ENCODE results near the gene CDCA8. TPM values are rescaled to one million over a fixed set of nuclear protein-coding genes. Genes with fewer than 3 reads are reported as not detected.
A peak's percentile ranks its signal among the peaks of the same experiment; 100 is the strongest.

The CDCA8 gene
- total and polyA plus RNA-seq, 9 of the 15 experiments (the other 6 are each of a cell fraction or from before 2014, with no cell fraction given): 26.4 to 148 (median 81.8) TPM

DNA sequence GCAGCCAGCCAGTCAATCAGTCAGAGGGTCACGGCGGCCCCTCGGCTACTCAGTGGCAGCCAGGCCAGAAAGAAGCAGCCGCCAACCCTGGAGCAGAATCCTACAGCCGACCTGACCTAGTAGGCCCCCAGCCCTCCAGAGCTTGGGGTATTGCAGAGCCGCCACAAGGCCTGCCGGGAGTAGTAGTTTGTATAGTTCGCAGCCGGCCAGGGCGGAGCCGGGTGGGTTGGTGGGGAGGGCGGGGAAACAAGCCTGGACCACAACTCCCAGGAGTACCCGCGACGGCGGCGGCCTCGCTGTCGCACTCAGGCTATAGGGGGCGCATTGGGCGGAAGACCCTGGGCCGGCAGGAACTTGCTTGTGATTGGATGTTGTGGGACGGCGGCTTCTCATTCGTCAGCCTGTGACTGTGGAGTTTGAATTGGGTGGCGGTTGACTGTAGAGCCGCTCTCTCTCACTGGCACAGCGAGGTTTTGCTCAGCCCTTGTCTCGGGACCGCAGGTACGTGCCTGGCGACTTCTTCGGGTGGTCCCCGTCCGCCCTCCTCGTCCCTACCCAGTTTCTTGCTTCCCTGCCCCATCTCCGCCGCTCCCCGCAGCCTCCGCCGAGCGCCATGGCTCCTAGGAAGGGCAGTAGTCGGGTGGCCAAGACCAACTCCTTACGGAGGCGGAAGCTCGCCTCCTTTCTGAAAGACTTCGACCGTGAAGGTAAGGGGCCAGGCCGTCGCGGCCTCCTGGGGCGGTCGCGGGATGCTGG, at the start of gene CDCA8 (continued):
- TF ChIP-seq, protein P1, sequence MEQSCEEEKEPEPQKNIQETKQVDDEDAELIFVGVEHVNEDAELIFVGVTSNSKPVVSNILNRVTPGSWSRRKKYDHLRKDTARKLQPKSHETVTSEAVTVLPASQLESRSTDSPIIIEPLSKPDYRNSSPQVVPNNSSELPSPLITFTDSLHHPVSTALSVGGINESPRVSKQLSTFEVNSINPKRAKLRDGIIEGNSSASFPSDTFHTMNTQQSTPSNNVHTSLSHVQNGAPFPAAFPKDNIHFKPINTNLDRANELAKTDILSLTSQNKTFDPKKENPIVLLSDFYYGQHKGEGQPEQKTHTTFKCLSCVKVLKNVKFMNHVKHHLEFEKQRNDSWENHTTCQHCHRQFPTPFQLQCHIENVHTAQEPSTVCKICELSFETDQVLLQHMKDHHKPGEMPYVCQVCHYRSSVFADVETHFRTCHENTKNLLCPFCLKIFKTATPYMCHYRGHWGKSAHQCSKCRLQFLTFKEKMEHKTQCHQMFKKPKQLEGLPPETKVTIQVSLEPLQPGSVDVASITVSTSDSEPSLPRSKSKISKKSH (CRISPR knock-in tag; IDR thresholded peaks at IDR 0.05): no peak
- peak; percentile 99 for TF ChIP-seq ZBTB7A (IDR thresholded peaks at IDR 0.05; ENCODE audit: borderline replicate concordance, control insufficient read depth, low read depth, low read length)
- peak; percentile 98 for TF ChIP-seq SUPT5H (IDR thresholded peaks at IDR 0.05)
- peak; percentile 99 for TF ChIP-seq SAP30 (IDR thresholded peaks at IDR 0.05; ENCODE audit: borderline replicate concordance, insufficient read depth, low read depth, low read length, poor library complexity, severe bottlenecking)
- peak; percentile 69; the same call in 1 of the 2 replicates for TF ChIP-seq ZNF766 (CRISPR knock-in tag; conservative IDR thresholded peaks at IDR 0.05)
- TF ChIP-seq, protein P2, sequence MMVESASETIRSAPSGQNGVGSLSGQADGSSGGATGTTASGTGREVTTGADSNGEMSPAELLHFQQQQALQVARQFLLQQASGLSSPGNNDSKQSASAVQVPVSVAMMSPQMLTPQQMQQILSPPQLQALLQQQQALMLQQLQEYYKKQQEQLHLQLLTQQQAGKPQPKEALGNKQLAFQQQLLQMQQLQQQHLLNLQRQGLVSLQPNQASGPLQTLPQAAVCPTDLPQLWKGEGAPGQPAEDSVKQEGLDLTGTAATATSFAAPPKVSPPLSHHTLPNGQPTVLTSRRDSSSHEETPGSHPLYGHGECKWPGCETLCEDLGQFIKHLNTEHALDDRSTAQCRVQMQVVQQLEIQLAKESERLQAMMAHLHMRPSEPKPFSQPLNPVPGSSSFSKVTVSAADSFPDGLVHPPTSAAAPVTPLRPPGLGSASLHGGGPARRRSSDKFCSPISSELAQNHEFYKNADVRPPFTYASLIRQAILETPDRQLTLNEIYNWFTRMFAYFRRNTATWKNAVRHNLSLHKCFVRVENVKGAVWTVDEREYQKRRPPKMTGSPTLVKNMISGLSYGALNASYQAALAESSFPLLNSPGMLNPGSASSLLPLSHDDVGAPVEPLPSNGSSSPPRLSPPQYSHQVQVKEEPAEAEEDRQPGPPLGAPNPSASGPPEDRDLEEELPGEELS (CRISPR knock-in tag; IDR thresholded peaks at IDR 0.05; ENCODE audit: borderline replicate concordance): peak; percentile 81
- TF ChIP-seq, protein P3, sequence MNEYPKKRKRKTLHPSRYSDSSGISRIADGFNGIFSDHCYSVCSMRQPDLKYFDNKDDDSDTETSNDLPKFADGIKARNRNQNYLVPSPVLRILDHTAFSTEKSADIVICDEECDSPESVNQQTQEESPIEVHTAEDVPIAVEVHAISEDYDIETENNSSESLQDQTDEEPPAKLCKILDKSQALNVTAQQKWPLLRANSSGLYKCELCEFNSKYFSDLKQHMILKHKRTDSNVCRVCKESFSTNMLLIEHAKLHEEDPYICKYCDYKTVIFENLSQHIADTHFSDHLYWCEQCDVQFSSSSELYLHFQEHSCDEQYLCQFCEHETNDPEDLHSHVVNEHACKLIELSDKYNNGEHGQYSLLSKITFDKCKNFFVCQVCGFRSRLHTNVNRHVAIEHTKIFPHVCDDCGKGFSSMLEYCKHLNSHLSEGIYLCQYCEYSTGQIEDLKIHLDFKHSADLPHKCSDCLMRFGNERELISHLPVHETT (CRISPR knock-in tag; conservative IDR thresholded peaks at IDR 0.05 in 1 of 2, IDR thresholded peaks at IDR 0.05 in 1 of 2): peak in 1 of 2 experiments; percentile 61; a peak in 1 of 4 replicates
- TF ChIP-seq PML (IDR thresholded peaks at IDR 0.05; ENCODE audit: low read length): 0 out of 2 replicates have a peak, but pooled peaks have one; percentile 19
- peak; percentile 28; the same call in 1 of the 2 replicates for TF ChIP-seq ETV5 (CRISPR knock-in tag; IDR thresholded peaks at IDR 0.05; ENCODE audit: low read depth)
- 0 out of 2 replicates have a peak, but pooled peaks have one; percentile 48 for TF ChIP-seq EHMT2 (IDR thresholded peaks at IDR 0.05)
- TF ChIP-seq, protein P4, sequence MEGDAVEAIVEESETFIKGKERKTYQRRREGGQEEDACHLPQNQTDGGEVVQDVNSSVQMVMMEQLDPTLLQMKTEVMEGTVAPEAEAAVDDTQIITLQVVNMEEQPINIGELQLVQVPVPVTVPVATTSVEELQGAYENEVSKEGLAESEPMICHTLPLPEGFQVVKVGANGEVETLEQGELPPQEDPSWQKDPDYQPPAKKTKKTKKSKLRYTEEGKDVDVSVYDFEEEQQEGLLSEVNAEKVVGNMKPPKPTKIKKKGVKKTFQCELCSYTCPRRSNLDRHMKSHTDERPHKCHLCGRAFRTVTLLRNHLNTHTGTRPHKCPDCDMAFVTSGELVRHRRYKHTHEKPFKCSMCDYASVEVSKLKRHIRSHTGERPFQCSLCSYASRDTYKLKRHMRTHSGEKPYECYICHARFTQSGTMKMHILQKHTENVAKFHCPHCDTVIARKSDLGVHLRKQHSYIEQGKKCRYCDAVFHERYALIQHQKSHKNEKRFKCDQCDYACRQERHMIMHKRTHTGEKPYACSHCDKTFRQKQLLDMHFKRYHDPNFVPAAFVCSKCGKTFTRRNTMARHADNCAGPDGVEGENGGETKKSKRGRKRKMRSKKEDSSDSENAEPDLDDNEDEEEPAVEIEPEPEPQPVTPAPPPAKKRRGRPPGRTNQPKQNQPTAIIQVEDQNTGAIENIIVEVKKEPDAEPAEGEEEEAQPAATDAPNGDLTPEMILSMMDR (IDR thresholded peaks at IDR 0.05 in 2 of 3, conservative IDR thresholded peaks at IDR 0.05 in 1 of 3; ENCODE audit: insufficient read depth in 2 of 3, low read depth in 1 of 3, low read length in 3 of 3): peak; percentile 76 to 85 (median 84)
- TF ChIP-seq, protein P5, sequence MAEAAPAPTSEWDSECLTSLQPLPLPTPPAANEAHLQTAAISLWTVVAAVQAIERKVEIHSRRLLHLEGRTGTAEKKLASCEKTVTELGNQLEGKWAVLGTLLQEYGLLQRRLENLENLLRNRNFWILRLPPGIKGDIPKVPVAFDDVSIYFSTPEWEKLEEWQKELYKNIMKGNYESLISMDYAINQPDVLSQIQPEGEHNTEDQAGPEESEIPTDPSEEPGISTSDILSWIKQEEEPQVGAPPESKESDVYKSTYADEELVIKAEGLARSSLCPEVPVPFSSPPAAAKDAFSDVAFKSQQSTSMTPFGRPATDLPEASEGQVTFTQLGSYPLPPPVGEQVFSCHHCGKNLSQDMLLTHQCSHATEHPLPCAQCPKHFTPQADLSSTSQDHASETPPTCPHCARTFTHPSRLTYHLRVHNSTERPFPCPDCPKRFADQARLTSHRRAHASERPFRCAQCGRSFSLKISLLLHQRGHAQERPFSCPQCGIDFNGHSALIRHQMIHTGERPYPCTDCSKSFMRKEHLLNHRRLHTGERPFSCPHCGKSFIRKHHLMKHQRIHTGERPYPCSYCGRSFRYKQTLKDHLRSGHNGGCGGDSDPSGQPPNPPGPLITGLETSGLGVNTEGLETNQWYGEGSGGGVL (CRISPR knock-in tag; IDR thresholded peaks at IDR 0.05): no peak
- TF ChIP-seq YBX1 (IDR thresholded peaks at IDR 0.05): no peak
- TF ChIP-seq, protein P6, sequence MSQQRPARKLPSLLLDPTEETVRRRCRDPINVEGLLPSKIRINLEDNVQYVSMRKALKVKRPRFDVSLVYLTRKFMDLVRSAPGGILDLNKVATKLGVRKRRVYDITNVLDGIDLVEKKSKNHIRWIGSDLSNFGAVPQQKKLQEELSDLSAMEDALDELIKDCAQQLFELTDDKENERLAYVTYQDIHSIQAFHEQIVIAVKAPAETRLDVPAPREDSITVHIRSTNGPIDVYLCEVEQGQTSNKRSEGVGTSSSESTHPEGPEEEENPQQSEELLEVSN (IDR thresholded peaks at IDR 0.05; ENCODE audit: borderline replicate concordance in 1 of 2, extremely low read depth in 1 of 2, insufficient read depth in 1 of 2, insufficient read length in 1 of 2, low read depth in 1 of 2, low read length in 1 of 2, poor library complexity in 1 of 2, severe bottlenecking in 1 of 2): peak in 1 of 2 experiments; percentile 32

Measured in K562 (cell line).